Measurements from ENCODE around the gene TTC28.

TTC28 gene

GRCh38 chr22:27980424-27981148, 699.1 kb downstream of the TTC28 start:
- DNase-seq, result no peak

- DNase-seq, result no peak
These were observed 700.8 kb downstream of the TTC28 start for GRCh38 chr22:27978802-27979201.

- no peak for DNase-seq
These were observed 701.3 kb downstream of the TTC28 start for GRCh38 chr22:27978317-27978716.

- DNase-seq, result no peak
These were observed 703.1 kb downstream of the TTC28 start for GRCh38 chr22:27976586-27976985.

GRCh38 chr22:27975381-27976013, 704.1 kb downstream of the TTC28 start:
- DNase-seq, result no peak

GRCh38 chr22:27973846-27974245, 705.8 kb downstream of the TTC28 start:
- no peak for DNase-seq

- DNase-seq, result no peak
These were observed 706.6 kb downstream of the TTC28 start for GRCh38 chr22:27972732-27973698.

GRCh38 chr22:27971926-27972325, 707.7 kb downstream of the TTC28 start:
- DNase-seq, result no peak

- no peak for DNase-seq
These were observed 708.9 kb downstream of the TTC28 start for GRCh38 chr22:27970596-27971220.

- DNase-seq, result no peak
These were observed 713.2 kb downstream of the TTC28 start for GRCh38 chr22:27966168-27967064.

GRCh38 chr22:27962268-27963044, 717.2 kb downstream of the TTC28 start:
- no peak for DNase-seq

- no peak for DNase-seq
These were observed 718.0 kb downstream of the TTC28 start for GRCh38 chr22:27961680-27962079.

GRCh38 chr22:27961182-27961581, 718.5 kb downstream of the TTC28 start:
- DNase-seq, result no peak

- no peak for DNase-seq
These were observed 720.1 kb downstream of the TTC28 start for GRCh38 chr22:27959335-27960090.

- DNase-seq, result no peak
These were observed 726.9 kb downstream of the TTC28 start for GRCh38 chr22:27952779-27953178.

- DNase-seq, result no peak
These were observed 727.5 kb downstream of the TTC28 start for GRCh38 chr22:27952091-27952490.

- DNase-seq, result no peak
These were observed 730.2 kb downstream of the TTC28 start for GRCh38 chr22:27949421-27949820.

- no peak for DNase-seq
These were observed 731.1 kb downstream of the TTC28 start for GRCh38 chr22:27948569-27948968.

GRCh38 chr22:27947448-27947847, 732.2 kb downstream of the TTC28 start:
- no peak for DNase-seq

- DNase-seq, result no peak
These were observed 738.5 kb downstream of the TTC28 start for GRCh38 chr22:27941143-27941542.

Measured in DMS79 (cell line).